Stimulated activated naive CD8-positive, alpha-beta T cell treated with anti-CD3 and anti-CD28 coated beads, Interleukin-15, Interleukin-2, amounts not matched to agents 100 U/mL and 50 U/mL, for 24 hours (primary cell): ENCODE results near the gene DERA.
"Not testable (repeated sequence)": the region's sequence is repeated elsewhere in the genome, so short reads cannot be mapped to it uniquely, and the experiment has no call there.

Experiments
- ATAC-seq: fragments of 150-1000 bp; cut with Tn5 transposase; one replicate; pipeline ENCODE4 v1.10.0; 2021
- DNase-seq: peaks from one replicate; pipeline ENCODE4 v3.0.0; 2021

The DERA gene

GRCh38 chr12:15966426-15966825, 55.3 kb downstream of the DERA start:
- DNase-seq, result no peak
- ATAC-seq, result no peak

GRCh38 chr12:15967053-15967452, 55.9 kb downstream of the DERA start:
- not testable (repeated sequence) for ATAC-seq

DNA sequence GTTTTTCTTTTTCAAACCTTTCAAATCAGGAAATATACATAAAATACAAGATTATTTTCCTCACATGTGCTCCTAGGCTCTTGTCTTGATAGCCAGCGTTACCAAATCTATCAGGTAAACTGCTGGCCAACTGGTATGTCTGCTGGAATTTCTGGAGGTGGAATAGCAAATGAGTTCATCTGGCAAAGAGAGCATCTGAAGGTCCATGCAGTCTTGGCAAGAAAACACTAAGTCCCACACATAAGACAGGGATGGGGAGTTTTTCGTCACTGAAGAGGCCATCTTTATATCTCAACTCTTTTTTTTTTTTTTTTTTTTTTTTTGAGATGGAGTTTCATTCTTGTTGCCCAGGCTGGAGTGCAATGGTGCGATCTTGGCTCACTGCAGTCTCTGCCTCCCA, 60.1 kb downstream of the DERA start:
- ATAC-seq (no peak), DNase-seq (no peak)

More at GRCh38 chr12:15967053-15967452, 55.9 kb downstream of the DERA start:
- DNase-seq, result not testable (repeated sequence)

DNA sequence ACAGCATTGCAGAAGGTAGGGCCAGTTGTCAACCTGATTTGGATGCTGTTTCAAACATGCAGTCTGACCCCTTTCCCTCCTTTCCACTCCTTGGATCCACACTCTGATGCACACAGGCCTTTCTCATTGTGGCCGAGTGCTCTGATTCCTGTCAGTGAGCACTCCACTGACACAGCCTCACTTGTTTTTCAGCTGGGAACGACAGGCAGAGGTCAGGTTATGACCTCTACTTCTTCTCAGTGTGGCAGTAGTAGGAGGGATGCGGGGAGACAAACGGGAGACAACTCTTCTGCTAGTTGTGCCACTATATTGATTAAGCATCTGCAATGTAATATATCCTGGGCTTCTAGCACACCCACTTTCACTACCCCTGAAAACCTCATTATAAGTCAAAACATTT, 61.8 kb downstream of the DERA start:
- ATAC-seq (no peak), DNase-seq (no peak)

DNA sequence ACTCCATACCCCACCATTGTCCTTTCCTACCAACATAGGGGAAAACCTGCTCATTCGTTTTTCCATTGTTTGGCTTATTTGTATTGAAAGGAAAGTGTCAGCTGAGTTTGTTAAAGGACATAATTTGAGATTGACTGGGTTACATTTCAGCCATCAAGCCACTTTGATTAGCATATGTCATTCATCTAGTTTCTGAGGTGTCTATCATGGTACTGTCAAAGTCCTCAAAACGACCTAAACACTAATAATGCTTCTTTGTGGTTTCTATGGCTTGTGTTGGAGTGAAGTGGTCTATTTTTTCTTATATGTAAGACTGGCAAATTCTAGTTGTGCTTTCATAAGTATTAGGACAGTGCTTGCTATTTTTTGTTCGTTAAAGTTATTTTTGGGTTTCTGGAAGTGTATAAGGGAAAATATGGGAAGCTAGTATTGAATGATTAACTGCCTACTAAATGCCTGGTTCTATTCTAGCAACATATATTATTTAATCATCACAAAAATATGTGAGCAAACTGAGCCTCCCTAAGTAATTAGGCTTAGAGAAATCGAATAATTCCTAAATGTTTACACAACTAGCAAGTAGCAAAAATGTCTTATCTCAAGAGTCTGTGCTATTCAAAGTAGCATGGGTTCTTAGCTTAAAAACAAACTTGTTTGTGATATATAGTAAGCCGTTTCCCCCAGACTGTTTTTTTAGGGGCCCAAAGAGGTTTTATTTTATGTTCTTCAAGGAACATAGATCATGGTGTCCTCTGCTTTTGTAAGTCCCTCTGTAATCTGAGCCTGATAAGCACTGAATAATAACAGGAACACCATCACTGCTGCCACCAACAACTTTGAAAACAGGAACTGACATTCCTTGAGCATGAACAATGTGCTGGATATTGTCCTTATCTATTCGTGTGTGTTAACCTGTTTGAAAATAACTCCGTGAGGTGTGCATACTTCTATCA, 67.1 kb downstream of the DERA start:
- DNase-seq (no peak), ATAC-seq (no peak)

DNA sequence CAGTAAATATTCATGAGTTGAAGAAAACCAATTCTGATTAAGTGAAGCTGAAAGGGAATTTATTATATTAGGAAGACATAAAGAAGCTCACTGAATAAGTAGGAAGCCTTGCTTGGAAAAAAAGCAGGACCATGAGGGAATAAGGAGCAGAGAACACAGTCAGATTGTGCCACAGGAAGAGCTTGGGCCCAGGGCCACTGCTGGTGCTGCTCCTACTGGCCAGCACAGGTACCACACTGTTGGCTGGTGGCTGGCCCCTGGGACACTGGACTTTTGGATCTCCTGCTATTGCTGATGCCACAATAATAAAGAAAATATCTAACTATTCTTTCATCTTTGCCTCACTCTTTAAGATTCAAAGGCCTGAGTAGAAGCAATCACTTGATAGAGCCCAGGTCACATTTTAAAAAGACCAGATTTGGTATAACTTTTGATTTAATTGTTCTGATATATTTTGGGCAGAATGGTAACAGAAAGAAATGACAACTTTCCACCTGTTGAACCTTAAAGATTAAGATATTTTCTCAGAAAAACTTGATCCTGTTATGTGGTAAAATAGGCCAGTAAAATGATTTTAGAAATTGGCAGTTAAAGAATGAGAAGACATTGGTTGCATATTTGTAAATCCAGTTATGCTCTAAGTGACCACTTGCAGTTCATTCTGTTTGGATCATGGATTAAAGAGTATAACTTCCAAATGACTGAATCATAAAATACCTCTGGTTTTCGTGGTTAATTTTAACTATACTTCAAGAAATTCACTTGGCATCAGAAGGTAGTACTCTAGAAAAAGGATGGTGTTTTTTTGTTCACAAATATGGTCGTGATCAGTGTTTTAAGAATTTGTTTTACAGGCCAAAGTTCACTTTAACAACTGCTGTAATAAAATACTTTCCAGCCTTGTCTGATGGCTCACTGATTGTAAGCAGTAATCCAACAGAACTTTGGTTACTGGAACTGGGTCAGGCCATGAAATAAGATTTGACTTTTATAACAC, 68.3 kb downstream of the DERA start:
- DNase-seq, result peak; percentile 12
- ATAC-seq, result no peak

GRCh38 chr12:15982071-15982470, 70.9 kb downstream of the DERA start:
- no peak for ATAC-seq

DNA sequence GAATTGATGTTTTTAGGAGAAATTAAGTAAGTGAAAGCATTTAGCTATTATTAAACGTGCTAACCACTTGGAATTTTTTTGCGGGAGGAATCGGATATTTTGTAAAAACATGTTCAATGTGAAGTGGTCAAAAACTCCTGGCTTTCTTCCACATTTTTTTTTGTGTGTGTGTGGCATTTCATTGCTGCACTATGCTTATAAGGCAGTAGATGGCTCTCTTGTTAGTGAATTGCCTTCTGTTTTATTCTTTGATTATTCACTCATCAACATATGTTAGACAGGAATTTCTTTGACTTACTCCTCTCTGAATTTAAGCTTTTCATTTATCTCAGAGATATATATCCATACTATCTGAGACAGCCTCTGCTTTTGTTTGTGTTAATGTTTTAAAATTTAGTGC, 71.3 kb downstream of the DERA start:
- ATAC-seq, result no peak
- DNase-seq, result no peak

More at GRCh38 chr12:15982071-15982470, 70.9 kb downstream of the DERA start:
- no peak for DNase-seq

DNA sequence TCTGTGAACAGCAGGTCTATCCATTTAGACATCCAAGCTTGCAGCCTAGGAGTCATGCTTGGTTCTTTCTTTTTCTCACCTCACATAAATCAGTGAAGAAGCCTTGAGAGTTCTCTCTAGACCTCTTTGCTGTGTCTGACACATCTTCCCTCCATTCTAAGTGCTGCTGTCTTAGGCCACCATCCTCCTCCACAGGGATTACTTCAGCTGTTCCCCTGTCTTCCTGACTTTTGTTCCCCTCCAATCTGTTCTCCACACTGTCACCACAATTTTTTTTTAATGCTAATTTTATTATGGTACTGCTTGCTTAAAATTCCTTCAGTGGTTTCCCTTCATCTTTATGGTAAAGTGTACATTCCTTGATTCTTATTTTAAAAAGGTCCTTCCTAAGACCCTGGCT, 71.8 kb downstream of the DERA start:
- no peak for DNase-seq
- ATAC-seq, result no peak

DNA sequence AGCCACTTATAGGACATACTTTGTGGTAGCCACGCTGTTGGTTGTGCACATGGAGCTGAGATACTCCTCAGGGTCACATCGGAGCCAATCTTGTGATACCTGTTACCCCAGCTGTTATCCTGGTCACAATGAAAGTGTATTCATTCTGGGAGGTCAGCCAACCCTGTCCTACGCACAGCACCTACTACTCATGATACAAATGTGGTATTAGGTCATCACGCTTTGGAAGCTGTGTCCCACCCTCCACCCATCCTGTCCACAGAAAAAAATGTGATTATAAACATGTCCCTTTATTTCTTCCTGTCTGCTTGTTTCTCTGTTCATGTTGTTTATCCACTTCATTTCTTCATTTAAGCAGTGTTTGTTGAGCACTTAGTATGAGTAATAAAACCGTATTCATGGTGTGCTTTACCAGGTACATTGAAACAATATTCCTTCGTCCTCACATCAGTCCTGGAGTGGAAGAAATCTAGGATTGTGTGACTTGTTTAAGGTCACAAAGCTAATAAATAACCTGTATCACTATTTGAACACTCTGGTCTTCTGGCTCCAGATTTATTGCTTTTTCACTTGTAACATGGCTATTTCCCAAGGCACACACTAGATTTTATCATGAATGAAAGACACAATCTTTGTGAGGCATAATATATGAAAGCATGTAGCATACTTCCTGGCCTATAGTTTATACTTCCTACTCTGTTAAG, 73.1 kb downstream of the DERA start:
- no peak for ATAC-seq
- no peak for DNase-seq

- no peak for ATAC-seq
- no peak for DNase-seq
Observed at GRCh38 chr12:15984963-15985362, 73.8 kb downstream of the DERA start.

DNA sequence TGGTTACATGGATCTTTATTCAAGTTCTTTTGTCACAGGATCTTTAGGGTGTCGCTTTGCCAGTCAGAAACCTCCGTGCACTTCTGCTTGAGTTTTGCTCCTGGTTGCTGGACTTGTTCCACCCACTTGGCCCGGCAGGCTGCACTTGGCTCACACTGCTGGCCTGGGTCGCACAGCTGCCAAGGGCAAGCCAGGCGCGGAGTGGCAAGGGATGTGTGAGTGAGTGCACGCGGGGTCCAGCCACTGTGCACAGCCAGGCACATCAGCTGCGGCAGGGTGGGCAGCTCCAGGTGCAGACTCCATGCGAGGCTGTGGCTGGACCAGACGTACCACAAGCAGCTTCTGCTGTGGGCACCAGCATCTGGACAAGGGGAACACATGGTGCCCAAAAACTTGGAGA, 76.6 kb downstream of the DERA start:
- DNase-seq, result no peak
- ATAC-seq, result no peak

GRCh38 chr12:15988983-15989755, 78.0 kb downstream of the DERA start:
- no peak for DNase-seq
- ATAC-seq, result no peak

DNA sequence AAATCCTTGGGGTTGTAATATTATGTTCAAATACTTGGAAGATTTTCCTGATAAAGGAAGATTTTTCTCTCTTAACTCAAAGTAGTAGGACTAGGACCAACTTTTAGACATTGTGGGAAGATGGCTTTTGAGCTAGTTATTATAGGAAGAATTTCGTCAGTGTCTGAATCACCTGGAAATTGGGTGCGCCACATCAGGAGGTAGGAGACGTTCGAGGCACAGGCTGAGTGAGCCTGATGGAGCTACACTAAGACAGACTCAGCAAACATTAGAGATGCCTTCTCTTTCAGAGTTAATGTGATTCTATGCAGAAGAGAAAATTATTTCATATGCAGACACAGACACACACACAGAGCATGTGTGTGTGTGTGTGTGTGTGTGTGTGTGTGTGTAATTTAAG, 84.7 kb downstream of the DERA start:
- ATAC-seq, result no peak
- DNase-seq, result no peak

- ATAC-seq (no peak), DNase-seq (no peak)
Observed at GRCh38 chr12:15996254-15996653, 85.1 kb downstream of the DERA start.

DNA sequence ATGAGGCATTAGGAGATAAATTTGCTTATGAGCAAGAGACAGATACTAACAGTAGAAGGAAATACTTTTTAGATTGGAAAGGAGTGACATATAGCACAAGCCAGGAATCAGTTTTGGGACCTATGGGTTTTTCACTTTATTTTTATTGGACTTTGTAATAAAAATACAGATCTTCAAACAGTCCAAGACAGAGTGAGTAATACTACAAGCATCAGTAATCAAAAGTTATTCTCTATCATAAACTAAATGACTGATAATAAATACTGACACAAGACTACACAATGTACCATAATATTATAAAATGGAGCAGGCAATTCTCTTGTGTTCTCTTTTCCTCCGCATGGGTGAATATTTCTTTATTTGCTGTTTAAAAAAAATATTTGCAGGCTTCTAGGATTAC, 85.8 kb downstream of the DERA start:
- DNase-seq (no peak), ATAC-seq (no peak)

GRCh38 chr12:15997910-15998309, 86.8 kb downstream of the DERA start:
- ATAC-seq (no peak), DNase-seq (no peak)

GRCh38 chr12:16002880-16003279, 91.7 kb downstream of the DERA start:
- no peak for DNase-seq
- ATAC-seq, result no peak

- ATAC-seq (no peak), DNase-seq (no peak)
Observed at GRCh38 chr12:16003460-16003859, 92.3 kb downstream of the DERA start.

DNA sequence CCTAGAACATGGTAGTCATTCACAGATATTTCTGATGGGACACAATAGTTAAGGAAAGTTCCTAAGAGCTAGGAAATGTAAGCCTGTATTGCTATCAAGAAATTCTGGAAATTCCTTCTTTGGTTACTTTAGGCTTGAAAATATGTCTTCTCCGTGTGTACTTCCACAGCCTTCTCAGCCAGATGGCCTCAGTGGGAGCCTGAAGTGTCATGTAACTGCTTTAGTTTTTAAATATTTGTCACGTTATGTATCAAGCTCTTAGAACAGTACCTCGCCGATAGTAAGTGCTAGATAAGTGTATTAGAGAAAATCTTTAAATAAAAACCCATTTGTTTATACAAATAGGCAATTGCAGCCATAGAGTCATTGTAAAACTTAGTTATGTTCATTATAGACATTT, 95.6 kb downstream of the DERA start:
- no peak for ATAC-seq

DNA sequence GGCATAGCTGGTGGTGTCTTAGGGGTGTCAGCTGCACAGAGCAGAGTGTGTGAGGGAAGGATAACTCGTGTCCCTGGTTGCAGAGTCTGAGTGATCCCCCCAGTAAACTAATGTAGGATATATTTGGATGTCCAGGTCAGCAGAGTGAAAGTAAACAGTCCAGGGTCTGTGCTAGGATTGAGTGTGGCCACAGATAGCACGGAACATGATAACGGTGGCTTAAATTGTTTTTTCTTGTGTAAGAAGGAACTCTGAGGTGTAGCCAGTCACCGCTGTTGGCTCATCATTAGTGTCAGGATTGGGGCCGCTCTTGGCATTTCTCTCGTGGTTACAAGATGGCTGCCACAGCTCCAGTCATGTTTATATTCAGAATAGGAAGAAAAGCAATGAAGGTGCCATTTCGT, 97.3 kb downstream of the DERA start:
- no peak for DNase-seq
- ATAC-seq, result no peak

More for the DNA sequence above, 95.6 kb downstream of the DERA start:
- DNase-seq, result no peak
